HG02623 (cell line): Measurements from ENCODE around the gene EPS8L2.
A peak's percentile ranks its signal among the peaks of the same experiment; 100 is the strongest.
"Not testable (repeated sequence)": the region's sequence is repeated elsewhere in the genome, so short reads cannot be mapped to it uniquely, and the experiment has no call there.

ENCODE experiments used
- ATAC-seq: cut with Tn5 transposase; IDR thresholded peaks from one replicate; pipeline ENCODE4 v1.9.1; 2021; ENCODE audit warnings: moderate library complexity; ENCODE audit not compliant: unreplicated experiment

Gene EPS8L2

GRCh38 chr11:689625-690024 lies 16.4 kb upstream of the EPS8L2 start:
- no peak for ATAC-seq

GRCh38 chr11:690244-690643 lies 15.8 kb upstream of the EPS8L2 start:
- ATAC-seq: not testable (repeated sequence)

- no peak for ATAC-seq
Observed at GRCh38 chr11:690738-691633, 15.0 kb upstream of the EPS8L2 start.

GRCh38 chr11:691710-692590 lies 14.1 kb upstream of the EPS8L2 start:
- no peak for ATAC-seq

GRCh38 chr11:692824-693414 lies 13.1 kb upstream of the EPS8L2 start:
- ATAC-seq: no peak

- no peak for ATAC-seq
Observed at GRCh38 chr11:693415-693831, 12.6 kb upstream of the EPS8L2 start.

GRCh38 chr11:693887-694562 lies 12.0 kb upstream of the EPS8L2 start:
- no peak for ATAC-seq

GRCh38 chr11:694563-695287 lies 11.3 kb upstream of the EPS8L2 start, which contains the start of gene DEAF1:
DEAF1 (minus strand) TSS chr11:695222; CDS start chr11:695047, 175 bp downstream.
- ATAC-seq: peak; percentile 75

GRCh38 chr11:695288-695537 lies 10.8 kb upstream of the EPS8L2 start:
- no peak for ATAC-seq

- peak; percentile 63 for ATAC-seq
Observed at GRCh38 chr11:695538-696248, 10.3 kb upstream of the EPS8L2 start, which contains the start of gene TMEM80. TMEM80 (plus strand) TSS chr11:695816; CDS start chr11:695828, 12 bp downstream.

GRCh38 chr11:696955-697491 lies 9.0 kb upstream of the EPS8L2 start:
- no peak for ATAC-seq

GRCh38 chr11:697811-698311 lies 8.2 kb upstream of the EPS8L2 start:
- ATAC-seq: no peak

- ATAC-seq: no peak
Observed at GRCh38 chr11:698493-699115, 7.4 kb upstream of the EPS8L2 start.

- ATAC-seq: no peak
Observed at GRCh38 chr11:699116-699508, 6.9 kb upstream of the EPS8L2 start.

- no peak for ATAC-seq
Observed at GRCh38 chr11:699753-700152, 6.3 kb upstream of the EPS8L2 start.

GRCh38 chr11:701741-702461 lies 4.1 kb upstream of the EPS8L2 start:
- no peak for ATAC-seq

- ATAC-seq: no peak
Observed at GRCh38 chr11:702462-703461, 3.3 kb upstream of the EPS8L2 start.
